Effector memory CD8-positive, alpha-beta T cell (primary cell): ENCODE measurements around the gene MXRA7.
"Not testable (repeated sequence)": the region's sequence is repeated elsewhere in the genome, so short reads cannot be mapped to it uniquely, and the experiment has no call there.

Experiments used
- ATAC-seq: fragments of 150-1000 bp; cut with Tn5 transposase; replicated peaks from 2 replicates; pipeline ENCODE4 v1.10.0; 2021; ENCODE audit warnings: mild to moderate bottlenecking, moderate library complexity
- DNase-seq, 3 experiments: peaks; one replicate each; pipeline ENCODE4 v3.0.0; 2021
- H3K27ac Mint-ChIP-seq, 2 donors: one replicate each; pipeline ENCODE4 v1.8.0; 2022; ENCODE audit warnings: mild to moderate bottlenecking in 2 of 2, mixed read lengths in 2 of 2, moderate library complexity in 2 of 2
- H3K27me3 Mint-ChIP-seq, 2 donors: one replicate each; pipeline ENCODE4 v1.8.0; 2022; ENCODE audit warnings: mixed read lengths in 2 of 2
- H3K36me3 Mint-ChIP-seq: one replicate; pipeline ENCODE4 v1.8.0; 2022; ENCODE audit warnings: mild to moderate bottlenecking, moderate library complexity, mixed read lengths; ENCODE audit not compliant: insufficient read depth
- H3K4me1 Mint-ChIP-seq, 2 donors: one replicate each; pipeline ENCODE4 v1.8.0; 2022; ENCODE audit warnings: low read depth in 2 of 2, mixed read lengths in 2 of 2
- H3K4me3 Mint-ChIP-seq, 2 donors: one replicate each; pipeline ENCODE4 v1.8.0; 2022; ENCODE audit warnings: mild to moderate bottlenecking in 2 of 2, mixed read lengths in 2 of 2, moderate library complexity in 2 of 2
- H3K9me3 Mint-ChIP-seq, 2 donors: one replicate each; pipeline ENCODE4 v1.8.0; 2022; ENCODE audit warnings: mixed read lengths in 2 of 2

MXRA7 gene

DNA sequence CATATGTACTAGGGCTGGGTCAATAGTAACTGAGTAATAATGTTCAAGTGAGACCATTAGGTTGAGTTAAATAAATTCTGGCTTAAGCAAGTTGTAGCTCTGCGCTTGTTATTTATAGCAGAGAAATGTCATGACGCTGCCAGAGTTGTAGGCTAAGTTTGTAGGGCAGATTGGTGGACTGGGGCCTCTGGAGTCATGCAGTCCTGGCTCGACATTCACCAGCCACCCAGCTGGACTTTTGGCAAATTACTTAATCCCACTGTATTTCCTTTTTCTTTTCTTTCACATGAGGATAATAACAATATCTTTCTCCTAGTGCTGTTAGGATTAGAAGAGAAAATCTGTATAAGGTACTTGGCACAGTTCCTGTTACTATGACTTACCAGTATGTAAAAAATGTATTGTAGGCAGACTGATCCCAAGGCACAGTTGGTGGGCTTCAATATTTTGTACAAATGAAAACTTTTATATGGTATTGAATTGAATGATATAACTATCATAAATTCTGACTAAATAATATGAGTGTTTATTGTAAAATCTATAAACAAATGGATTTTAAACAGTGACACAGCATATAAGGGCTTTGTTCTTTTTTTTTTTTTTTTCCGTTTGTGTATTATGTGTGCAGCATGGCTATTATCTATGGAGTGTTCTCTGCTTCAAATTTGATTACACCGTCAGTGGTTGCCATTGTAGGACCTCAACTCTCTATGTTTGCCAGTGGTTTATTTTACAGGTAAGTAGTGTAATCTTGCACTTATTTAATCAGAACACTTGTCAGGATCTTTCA is 29.8 kb upstream of the MXRA7 start:
- peaks cover 17 to 21% of the 10 kb centered on the region in 2 donors for H3K4me1 Mint-ChIP-seq
- no peak overlapping the region for H3K27ac Mint-ChIP-seq
- H3K36me3 Mint-ChIP-seq, result peaks cover 57% of the 10 kb centered on the region
- DNase-seq (no peak), ATAC-seq (no peak)
- H3K4me3 Mint-ChIP-seq, result no peak overlapping the region
- H3K9me3 Mint-ChIP-seq, result no peaks in the 10 kb centered on the region
- no peaks in the 10 kb centered on the region for H3K27me3 Mint-ChIP-seq

DNA sequence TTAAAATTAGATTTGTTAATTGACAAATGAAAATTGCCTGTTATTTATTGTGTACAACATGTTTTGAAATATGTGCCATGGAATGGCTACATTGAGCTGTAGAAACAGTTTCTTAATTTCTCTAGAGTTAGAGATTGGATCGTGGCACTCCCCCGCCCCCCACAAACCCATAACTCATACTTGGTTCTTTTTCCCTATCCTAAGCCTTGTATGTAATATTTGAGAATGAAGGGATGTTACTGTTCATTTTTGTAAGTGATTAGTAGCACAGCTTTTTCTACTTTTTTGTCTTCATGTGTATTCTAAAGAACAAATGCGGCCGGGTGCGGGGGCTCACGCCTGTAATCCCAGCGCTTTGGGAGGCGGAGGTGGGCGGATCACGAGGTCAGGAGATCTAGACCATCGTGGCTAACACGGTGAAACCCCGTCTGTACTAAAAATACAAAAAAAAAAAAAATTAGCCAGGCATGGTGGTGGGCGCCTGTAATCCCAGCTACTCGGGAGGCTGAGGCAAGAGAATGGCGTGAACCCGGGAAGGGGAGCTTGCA is 28.9 kb upstream of the MXRA7 start:
- H3K4me3 Mint-ChIP-seq, DNase-seq, H3K9me3 Mint-ChIP-seq, H3K27me3 Mint-ChIP-seq, ATAC-seq, H3K27ac Mint-ChIP-seq: not testable (repeated sequence)
- H3K4me1 Mint-ChIP-seq, result peaks cover 24 to 27% of the 10 kb centered on the region in 2 donors
- H3K36me3 Mint-ChIP-seq, result peaks cover 66% of the 10 kb centered on the region

DNA sequence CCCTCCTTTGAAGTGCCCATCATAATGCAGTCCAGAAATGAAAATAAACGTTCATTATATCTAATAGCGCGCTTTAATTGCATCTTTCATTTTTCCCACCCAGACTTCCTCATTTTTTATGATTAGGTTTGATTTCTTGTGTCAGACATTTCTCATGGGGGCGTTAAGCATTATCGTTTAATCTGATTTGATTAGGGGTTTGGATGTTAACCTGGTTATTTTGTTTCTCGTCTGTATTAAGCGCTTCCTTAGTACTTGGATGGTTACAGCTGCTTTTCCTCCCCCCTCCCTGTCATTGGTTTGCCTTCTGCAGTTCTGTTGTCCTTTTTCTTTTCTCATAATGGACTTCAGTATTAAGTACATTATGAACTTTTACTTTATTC is 27.7 kb upstream of the MXRA7 start:
- H3K9me3 Mint-ChIP-seq, result no peaks in the 10 kb centered on the region
- peak overlapping the region; percentile 96 to 97 for H3K4me3 Mint-ChIP-seq
- H3K4me1 Mint-ChIP-seq, result peaks cover 36 to 39% of the 10 kb centered on the region in 2 donors
- ATAC-seq (no peak), DNase-seq (no peak)
- H3K36me3 Mint-ChIP-seq, result peaks cover 73% of the 10 kb centered on the region
- no peaks in the 10 kb centered on the region for H3K27me3 Mint-ChIP-seq
- H3K27ac Mint-ChIP-seq, result peak overlapping the region; percentile 98 to 99

GRCh38 chr17:76737676-76738467 is 27.1 kb upstream of the MXRA7 start, which contains the start of gene MFSD11:
Gene MFSD11 (plus strand): TSS chr17:76738119. CDS start chr17:76738353, 234 bp downstream.
- Mint-ChIP-seq H3K27ac (peak within 1 kb of the TSS; percentile 98 to 99), H3K9me3 (no peaks in the 10 kb centered on the region), H3K36me3 (peaks cover 73% of the 10 kb centered on the region), H3K4me1 (peaks cover 40 to 42% of the 10 kb centered on the region in 2 donors), H3K27me3 (no peaks in the 10 kb centered on the region), H3K4me3 (peak within 1 kb of the TSS; percentile 96 to 97)
- DNase-seq (peak; percentile 88 to 93 (median 91)), ATAC-seq (peak; percentile 69)

GRCh38 chr17:76737082-76737675 is 26.4 kb upstream of the MXRA7 start, which contains the start of gene SRSF2:
Gene SRSF2 (minus strand): TSS chr17:76737331. CDS start chr17:76737160, 171 bp downstream.
- peak; percentile 66 for ATAC-seq
- no peaks in the 10 kb centered on the region for H3K27me3 Mint-ChIP-seq
- H3K4me3 Mint-ChIP-seq, result peak within 1 kb of the TSS; percentile 96 to 97
- peak within 1 kb of the TSS; percentile 98 to 99 for H3K27ac Mint-ChIP-seq
- H3K9me3 Mint-ChIP-seq, result no peaks in the 10 kb centered on the region
- peak; percentile 97 to 99 (median 99) for DNase-seq
- H3K36me3 Mint-ChIP-seq, result peaks cover 73% of the 10 kb centered on the region
- H3K4me1 Mint-ChIP-seq, result peaks cover 40 to 43% of the 10 kb centered on the region in 2 donors

- Mint-ChIP-seq H3K36me3 (peaks cover 73% of the 10 kb centered on the region), H3K4me1 (peaks cover 44 to 48% of the 10 kb centered on the region in 2 donors), H3K4me3 (peak overlapping the region; percentile 96 to 97), H3K27ac (peak overlapping the region; percentile 98 to 99), H3K27me3 (no peaks in the 10 kb centered on the region), H3K9me3 (no peaks in the 10 kb centered on the region)
- peak; percentile 7 for ATAC-seq
- DNase-seq, result peak; percentile 39 to 46 (median 44)
Measured at GRCh38 chr17:76736349-76737081, 25.8 kb upstream of the MXRA7 start.

- Mint-ChIP-seq H3K36me3 (peaks cover 78% of the 10 kb centered on the region), H3K9me3 (no peaks in the 10 kb centered on the region), H3K27me3 (no peaks in the 10 kb centered on the region), H3K4me1 (peaks cover 44 to 49% of the 10 kb centered on the region in 2 donors), H3K4me3 (peak overlapping the region; percentile 96 to 97), H3K27ac (peak overlapping the region; percentile 98 to 99)
- DNase-seq (no peak), ATAC-seq (no peak)
Measured at GRCh38 chr17:76735586-76736348, 25.0 kb upstream of the MXRA7 start.

DNA sequence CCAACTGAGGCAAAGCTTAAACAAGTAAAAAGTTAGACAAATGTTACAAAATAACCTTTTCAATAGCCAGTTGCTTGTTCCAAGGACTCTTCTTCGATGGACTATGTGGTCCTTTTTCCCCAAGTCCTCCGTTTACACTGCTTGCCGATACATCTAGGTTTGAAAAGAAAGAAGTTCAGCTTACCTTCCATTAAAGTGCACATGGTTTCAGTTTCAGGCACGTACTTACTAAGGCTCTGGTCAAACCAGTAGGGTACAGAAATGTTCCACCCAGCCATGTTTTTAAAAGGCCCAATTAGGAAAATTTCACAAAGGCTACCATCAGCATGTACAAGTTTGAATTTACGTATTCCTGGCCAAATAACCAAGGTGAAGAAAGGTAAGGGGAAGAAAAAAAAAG is 24.2 kb upstream of the MXRA7 start:
- Mint-ChIP-seq H3K27ac (peak overlapping the region; percentile 98 to 99), H3K4me1 (peaks cover 44 to 48% of the 10 kb centered on the region in 2 donors), H3K4me3 (peak overlapping the region; percentile 96 to 97), H3K9me3 (no peaks in the 10 kb centered on the region), H3K36me3 (peaks cover 83% of the 10 kb centered on the region), H3K27me3 (no peaks in the 10 kb centered on the region)
- no peak for DNase-seq
- no peak for ATAC-seq

DNA sequence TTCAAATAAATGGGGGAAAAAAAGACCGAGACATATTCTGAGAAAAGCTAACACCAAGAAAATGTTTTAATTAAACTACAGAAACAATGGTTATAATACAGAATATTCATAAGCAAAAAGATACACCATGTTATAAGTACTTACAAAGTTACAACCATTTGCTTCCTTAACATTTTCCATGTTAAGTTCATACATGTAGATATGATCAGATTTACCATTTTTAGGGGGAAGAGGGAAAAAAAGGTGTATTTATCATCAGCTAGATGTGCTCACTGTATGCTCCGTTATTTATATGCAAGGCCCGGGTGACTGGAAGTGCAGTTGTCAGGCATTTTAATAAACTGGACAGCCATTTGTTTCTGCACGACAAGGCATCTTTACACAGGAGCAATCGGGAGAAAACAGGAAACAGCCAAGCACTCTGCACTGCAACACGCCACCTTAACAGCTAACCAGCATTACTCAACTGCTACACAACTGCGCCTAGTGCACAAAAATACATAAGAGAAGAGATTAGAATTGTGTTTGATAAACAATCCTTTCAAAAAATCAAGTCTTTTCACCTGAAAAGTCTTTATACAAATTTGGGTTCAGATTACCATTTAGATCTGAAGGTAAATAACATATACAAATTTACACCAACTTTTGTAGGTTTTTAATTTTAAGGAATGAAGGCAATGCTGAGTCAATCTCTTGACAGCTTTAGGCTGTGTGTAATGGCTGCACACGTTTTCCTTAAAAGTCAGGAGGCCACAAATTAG is 23.5 kb upstream of the MXRA7 start:
- peaks cover 90% of the 10 kb centered on the region for H3K36me3 Mint-ChIP-seq
- H3K4me1 Mint-ChIP-seq, result peaks cover 50% of the 10 kb centered on the region in 2 donors
- ATAC-seq (no peak), DNase-seq (no peak)
- H3K27me3 Mint-ChIP-seq, result no peaks in the 10 kb centered on the region
- H3K27ac Mint-ChIP-seq, result peak overlapping the region; percentile 98 to 99
- H3K4me3 Mint-ChIP-seq, result peak overlapping the region; percentile 96 to 97
- H3K9me3 Mint-ChIP-seq, result no peaks in the 10 kb centered on the region

DNA sequence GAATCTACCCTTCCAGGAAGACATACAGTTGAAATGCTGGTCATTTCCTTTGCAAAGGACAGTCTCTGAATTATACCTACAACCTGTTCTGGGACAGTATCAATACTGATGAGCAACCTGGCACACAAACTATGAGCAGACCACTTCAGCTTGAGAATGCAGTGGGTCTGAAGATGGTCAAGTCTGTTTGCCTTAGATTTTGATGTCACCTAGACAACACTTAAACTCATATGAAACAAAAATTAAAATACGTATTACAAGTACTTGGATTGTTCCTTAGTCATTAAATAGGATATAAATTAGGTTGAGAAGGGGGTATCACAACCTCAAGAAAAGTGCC is 22.8 kb upstream of the MXRA7 start:
- no peak for ATAC-seq
- no peaks in the 10 kb centered on the region for H3K27me3 Mint-ChIP-seq
- peak overlapping the region; percentile 96 to 97 for H3K4me3 Mint-ChIP-seq
- peak overlapping the region; percentile 98 to 99 for H3K27ac Mint-ChIP-seq
- no peak for DNase-seq
- H3K4me1 Mint-ChIP-seq, result peaks cover 45 to 46% of the 10 kb centered on the region in 2 donors
- no peaks in the 10 kb centered on the region for H3K9me3 Mint-ChIP-seq
- peaks cover 97% of the 10 kb centered on the region for H3K36me3 Mint-ChIP-seq

DNA sequence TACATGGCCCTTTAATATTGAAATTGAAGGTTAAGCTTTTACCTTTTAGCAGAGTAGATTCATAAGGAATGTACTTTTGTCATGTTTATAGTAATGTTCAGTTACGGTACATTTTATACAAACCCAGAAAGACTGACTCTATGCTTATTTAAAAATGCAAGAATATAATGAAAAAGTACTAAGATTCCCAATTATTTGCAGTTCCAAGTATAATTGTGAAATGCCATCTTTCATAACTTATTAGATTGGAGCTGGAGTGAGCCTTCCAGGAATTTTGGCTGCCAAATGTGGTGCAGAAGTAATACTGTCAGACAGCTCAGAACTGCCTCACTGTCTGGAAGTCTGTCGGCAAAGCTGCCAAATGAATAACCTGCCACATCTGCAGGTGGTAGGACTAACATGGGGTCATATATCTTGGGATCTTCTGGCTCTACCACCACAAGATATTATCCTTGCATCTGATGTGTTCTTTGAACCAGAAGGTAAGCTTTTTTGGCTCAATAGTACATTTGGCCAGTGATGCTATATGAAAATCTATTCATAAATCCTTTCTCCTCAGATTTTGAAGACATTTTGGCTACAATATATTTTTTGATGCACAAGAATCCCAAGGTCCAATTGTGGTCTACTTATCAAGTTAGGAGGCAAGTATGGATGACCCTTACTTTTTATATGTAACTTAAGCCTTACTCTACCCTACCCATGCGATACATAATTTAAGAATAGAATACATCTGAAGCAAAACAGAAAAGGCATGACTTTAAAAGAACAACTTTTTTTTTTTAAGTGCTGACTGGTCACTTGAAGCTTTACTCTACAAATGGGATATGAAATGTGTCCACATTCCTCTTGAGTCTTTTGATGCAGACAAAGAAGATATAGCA is 22.2 kb upstream of the MXRA7 start:
- Mint-ChIP-seq H3K4me3 (peak overlapping the region; percentile 96 to 97), H3K36me3 (peaks cover 97% of the 10 kb centered on the region), H3K27ac (peak overlapping the region; percentile 98 to 99), H3K9me3 (no peaks in the 10 kb centered on the region), H3K4me1 (peaks cover 41% of the 10 kb centered on the region in 2 donors), H3K27me3 (no peaks in the 10 kb centered on the region)
- DNase-seq, result no peak
- no peak for ATAC-seq
